H1 (cell line): ENCODE measurements around the gene CHPF2. TPM values are rescaled to one million over a fixed set of nuclear protein-coding genes. Genes with fewer than 3 reads are reported as not detected.

Experiments used
- ATF3 ChIP-seq: IDR thresholded peaks from 2 replicates; pipeline ENCODE4 v1.6.1; 2011; ENCODE audit warnings: low read depth, mild to moderate bottlenecking, low read length; ENCODE audit not compliant: insufficient read depth
- BACH1 ChIP-seq: IDR thresholded peaks from 2 replicates; pipeline ENCODE4 v1.6.1; 2012; ENCODE audit warnings: low read length, improper control_type of control experiment
- CHD2 ChIP-seq: IDR thresholded peaks from 2 replicates; pipeline ENCODE4 v1.6.1; 2012; ENCODE audit warnings: low read length, improper control_type of control experiment
- EGR1 ChIP-seq: IDR thresholded peaks from 2 replicates; pipeline ENCODE4 v1.6.1; 2011; ENCODE audit warnings: low read depth, low read length, borderline replicate concordance
- FOSL1 ChIP-seq: IDR thresholded peaks from 2 replicates; pipeline ENCODE4 v1.6.1; 2011; ENCODE audit warnings: mild to moderate bottlenecking, low read depth, low read length, moderate library complexity; ENCODE audit not compliant: insufficient read depth
- MAFK ChIP-seq: IDR thresholded peaks from 2 replicates; pipeline ENCODE4 v1.6.1; 2012; ENCODE audit warnings: low read depth, mild to moderate bottlenecking, improper control_type of control experiment, low read length
- POLR2AphosphoS5 ChIP-seq: IDR thresholded peaks from 2 replicates; pipeline ENCODE4 v1.6.1; 2011; ENCODE audit warnings: low read depth, low read length
- POU5F1 ChIP-seq: IDR thresholded peaks from 2 replicates; pipeline ENCODE4 v1.6.1; 2011; ENCODE audit warnings: low read depth, mild to moderate bottlenecking, low read length, moderate library complexity
- RBBP5 ChIP-seq: IDR thresholded peaks from 2 replicates; pipeline ENCODE4 v1.7.1; 2012; ENCODE audit warnings: low read depth, mild to moderate bottlenecking, inconsistent platforms, low read length, moderate library complexity, borderline replicate concordance
- YY1 ChIP-seq: IDR thresholded peaks from 2 replicates; pipeline ENCODE4 v1.6.1; 2011; ENCODE audit warnings: low read depth, mild to moderate bottlenecking, low read length
- polyA plus RNA-seq, 7 experiments: library from polyadenylated mRNA; depleted of rRNA in 3 of 7; stranded (reverse) in 5 of 7; unstranded in 2 of 7; fragments of >200 nt in 5 of 7; fragments of 200-250 nt in 2 of 7; gene quantifications; 1 replicate in 5 of 7; 2 replicates in 1 of 7; 4 replicates in 1 of 7; pipeline versions ENCODE4 v1.2.1 to v1.2.3, GENCODE V29; 2011 to 2013; ENCODE audit warnings: missing spikeins in 2 of 7, mixed read lengths in 2 of 7
- total RNA-seq: library from RNA; stranded (reverse); fragmentation: NEBNext Ultra II Directional; extraction: Animal tissue kit (Norgen Biotek cat#: 25700); gene quantifications from 2 replicates; pipeline ENCODE4 v1.2.1, GENCODE V29; 2021

The CHPF2 gene
- total and polyA plus RNA-seq, 2 of the 8 experiments (the other 6 are each of a cell fraction or from before 2014, with no cell fraction given) = 14.4 to 20.6 TPM

- TF ChIP-seq MAFK (no peak), CHD2 (no peak), BACH1 (no peak), ATF3 (no peak), FOSL1 (no peak), YY1 (no peak), POU5F1 (no peak), POLR2AphosphoS5 (no peak), RBBP5 (no peak), EGR1 (no peak)
Observed at GRCh38 chr7:151235091-151235787, 3.0 kb downstream of the CHPF2 start (continued).
